BLaER1 (cell line): ENCODE results near the gene PTH2R.
"Not testable (repeated sequence)": the region's sequence is repeated elsewhere in the genome, so short reads cannot be mapped to it uniquely, and the experiment has no call there.

Experiments used
- H3K27ac ChIP-seq: shearing (Covaris generic); formaldehyde crosslinking; 2 replicates; pipeline ENCODE4 v1.8.1; 2022
- H3K27me3 ChIP-seq: shearing (Covaris generic); formaldehyde crosslinking; 2 replicates; pipeline ENCODE4 v1.8.1; 2022
- H3K36me3 ChIP-seq: shearing (Covaris generic); formaldehyde crosslinking; 2 replicates; pipeline ENCODE4 v1.8.1; 2022
- H3K4me1 ChIP-seq: shearing (Covaris generic); formaldehyde crosslinking; 2 replicates; pipeline ENCODE4 v1.8.1; 2022
- H3K4me2 ChIP-seq: shearing (Covaris generic); formaldehyde crosslinking; 2 replicates; pipeline ENCODE4 v1.8.1; 2022
- H3K4me3 ChIP-seq: shearing (Covaris generic); formaldehyde crosslinking; 2 replicates; pipeline ENCODE4 v1.8.1; 2022
- H3K9ac ChIP-seq: shearing (Covaris generic); formaldehyde crosslinking; 2 replicates; pipeline ENCODE4 v1.8.1; 2022
- H3K9me3 ChIP-seq: shearing (Covaris generic); formaldehyde crosslinking; 2 replicates; pipeline ENCODE4 v1.8.1; 2022
- H4K20me1 ChIP-seq: shearing (Covaris generic); formaldehyde crosslinking; 2 replicates; pipeline ENCODE4 v1.8.1; 2022
- Cebpa-rat ChIP-seq: shearing (Covaris generic); IDR thresholded peaks from 2 replicates; pipeline ENCODE4 v1.8.1; 2022

The PTH2R gene

DNA sequence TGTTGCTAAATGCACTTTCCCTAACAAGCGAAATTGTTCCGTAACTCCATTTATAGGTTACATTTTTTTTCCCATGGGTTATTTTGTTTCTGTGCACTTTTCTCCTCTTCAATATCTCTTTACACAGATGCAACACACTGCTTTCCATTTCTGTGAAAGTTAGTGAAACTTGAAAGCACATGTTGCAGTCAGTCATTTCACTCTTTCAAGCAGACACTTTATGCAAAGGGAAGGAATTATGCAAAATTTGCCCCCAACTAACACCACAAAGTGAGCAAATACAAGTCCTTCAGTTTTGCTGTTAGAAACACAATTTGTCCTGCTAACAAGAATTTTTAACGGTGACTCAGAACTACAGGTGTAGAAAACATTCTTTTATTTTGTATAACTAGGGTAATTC lies 124.8 kb downstream of the PTH2R start:
- TF ChIP-seq Cebpa-rat = no peak
- H3K4me2 ChIP-seq = no peak overlapping the region
- no peaks in the 10 kb centered on the region for H3K27me3 ChIP-seq
- 0 out of 2 replicates have a peak, but pooled peaks cover 11% of the 10 kb centered on the region for H3K4me1 ChIP-seq
- no peaks in the 10 kb centered on the region for H3K36me3 ChIP-seq
- H3K9me3 ChIP-seq = peaks cover 29% of the 10 kb centered on the region
- no peak overlapping the region for H3K9ac ChIP-seq
- no peak overlapping the region for H3K4me3 ChIP-seq
- no peak overlapping the region for H3K27ac ChIP-seq
- H4K20me1 ChIP-seq = no peaks in the 10 kb centered on the region

DNA sequence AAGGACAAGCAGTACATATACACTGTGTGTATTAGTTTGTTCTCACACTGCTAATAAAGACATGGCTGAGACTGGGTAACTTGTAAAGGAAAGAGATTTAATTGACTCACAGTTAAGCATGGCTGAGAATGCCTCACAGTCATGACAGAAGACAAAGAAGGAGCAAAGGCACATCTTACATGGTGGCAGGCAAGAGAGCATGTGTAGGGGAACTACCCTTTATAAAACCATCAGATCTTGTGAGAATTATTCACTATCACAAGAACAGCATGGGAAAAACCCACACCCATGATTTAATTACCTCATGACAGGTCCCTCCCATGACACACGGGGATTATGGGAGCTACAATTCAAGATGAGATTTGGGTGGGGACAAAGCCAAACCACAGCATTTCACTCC lies 129.0 kb downstream of the PTH2R start:
- H3K27ac ChIP-seq, H3K27me3 ChIP-seq, H3K9ac ChIP-seq, H3K4me3 ChIP-seq, H4K20me1 ChIP-seq, H3K4me1 ChIP-seq, H3K4me2 ChIP-seq, H3K36me3 ChIP-seq: not testable (repeated sequence)
- peaks cover 15% of the 10 kb centered on the region for H3K9me3 ChIP-seq

DNA sequence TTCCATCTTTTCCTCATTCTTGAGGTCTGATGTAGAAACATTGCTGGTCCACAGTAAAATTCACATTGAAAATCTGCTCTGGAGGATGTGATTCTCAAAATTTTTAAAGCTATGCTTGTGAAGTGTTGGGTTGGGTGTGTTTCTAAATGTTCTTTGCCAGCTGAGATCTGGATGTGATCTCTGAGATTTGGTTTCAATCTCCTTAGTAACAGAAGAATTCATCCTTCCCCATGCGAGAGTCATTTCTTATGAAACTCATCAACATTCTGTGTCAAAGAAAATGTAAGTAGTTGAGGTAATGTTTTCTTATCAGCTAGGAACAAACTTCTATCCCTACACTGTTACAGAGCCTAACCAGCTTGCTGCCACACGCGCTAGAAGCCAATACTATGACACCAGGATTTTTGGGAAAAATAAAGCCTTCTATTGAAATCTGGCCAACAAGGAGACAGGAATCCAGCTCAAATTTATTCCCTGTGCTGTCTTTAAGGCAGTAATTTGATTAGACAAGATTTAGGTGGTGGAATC lies 134.9 kb downstream of the PTH2R start:
- Histone ChIP-seq H3K9me3 (peaks cover 3% of the 10 kb centered on the region), H3K4me1 (no peaks in the 10 kb centered on the region), H3K27ac (no peak overlapping the region), H3K4me3 (no peak overlapping the region), H3K9ac (no peak overlapping the region), H3K27me3 (no peaks in the 10 kb centered on the region), H3K4me2 (no peak overlapping the region), H4K20me1 (no peaks in the 10 kb centered on the region), H3K36me3 (no peaks in the 10 kb centered on the region)
- TF ChIP-seq Cebpa-rat = no peak

DNA sequence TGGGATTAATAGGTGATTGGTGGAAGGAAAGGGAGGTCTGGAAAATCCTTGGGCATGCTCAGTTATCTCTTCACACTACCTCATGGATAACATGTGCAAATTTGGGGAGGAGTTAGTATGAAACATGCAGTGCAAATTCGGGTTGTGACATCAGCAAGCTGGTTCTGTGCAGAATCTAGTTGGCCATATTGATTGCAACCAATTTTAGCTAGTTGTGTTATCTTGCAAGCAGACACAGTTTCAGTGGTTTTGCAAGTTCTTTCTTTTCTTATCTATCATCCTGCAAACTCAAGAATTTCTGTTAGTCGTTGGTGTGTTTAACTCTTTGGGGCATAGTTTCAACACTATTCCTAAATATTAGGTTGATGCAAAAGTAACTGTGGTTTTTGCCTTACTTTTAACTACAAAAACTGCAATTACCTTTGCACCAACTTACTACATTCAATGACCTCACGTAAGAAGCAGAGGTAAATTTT lies 135.4 kb downstream of the PTH2R start:
- no peaks in the 10 kb centered on the region for H3K4me1 ChIP-seq
- H3K27me3 ChIP-seq = no peaks in the 10 kb centered on the region
- no peak overlapping the region for H3K9ac ChIP-seq
- H3K36me3 ChIP-seq = no peaks in the 10 kb centered on the region
- no peak for TF ChIP-seq Cebpa-rat
- H4K20me1 ChIP-seq = no peaks in the 10 kb centered on the region
- no peak overlapping the region for H3K27ac ChIP-seq
- H3K9me3 ChIP-seq = no peaks in the 10 kb centered on the region
- no peak overlapping the region for H3K4me3 ChIP-seq
- H3K4me2 ChIP-seq = no peak overlapping the region

DNA sequence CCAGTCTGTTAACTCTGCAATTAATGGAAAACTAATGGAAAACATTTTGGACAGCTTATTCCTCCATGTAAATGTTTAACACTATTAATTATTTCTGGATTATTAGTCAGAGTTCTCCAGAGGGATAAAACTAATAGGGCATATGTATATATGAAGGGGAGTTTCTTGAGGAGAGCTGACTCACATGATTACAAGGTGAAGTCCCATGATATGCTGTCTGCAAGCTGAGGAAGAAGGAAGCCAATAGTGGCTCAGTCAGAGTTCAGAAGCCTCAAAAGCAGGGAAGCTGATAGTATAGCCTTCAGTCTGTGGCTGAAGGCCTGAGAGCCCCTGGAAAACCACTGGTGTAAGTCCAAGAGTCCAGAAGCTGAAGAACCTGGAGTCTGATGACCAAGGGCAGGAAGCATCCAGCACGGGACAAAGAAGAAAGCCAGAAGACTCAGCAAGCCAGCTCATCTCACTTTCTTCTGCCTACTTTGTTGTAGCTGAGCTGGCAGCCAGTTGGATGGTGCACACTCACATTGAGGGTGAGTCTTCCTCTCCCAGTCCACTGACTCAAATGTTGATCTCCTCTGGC lies 136.0 kb downstream of the PTH2R start:
- H3K9ac ChIP-seq = no peak overlapping the region
- no peaks in the 10 kb centered on the region for H3K36me3 ChIP-seq
- H3K4me2 ChIP-seq = no peak overlapping the region
- no peaks in the 10 kb centered on the region for H3K9me3 ChIP-seq
- TF ChIP-seq Cebpa-rat = no peak
- H3K27me3 ChIP-seq = no peaks in the 10 kb centered on the region
- no peaks in the 10 kb centered on the region for H3K4me1 ChIP-seq
- no peaks in the 10 kb centered on the region for H4K20me1 ChIP-seq
- no peak overlapping the region for H3K27ac ChIP-seq
- no peak overlapping the region for H3K4me3 ChIP-seq
